H4 (cell line): ENCODE results near the gene LDLR. TPM values are rescaled to one million over a fixed set of nuclear protein-coding genes. Genes with fewer than 3 reads are reported as not detected.
"Not testable (repeated sequence)": the region's sequence is repeated elsewhere in the genome, so short reads cannot be mapped to it uniquely, and the experiment has no call there.

Experiments used
- DNase-seq: peaks from one replicate; pipeline ENCODE4 v3.0.0-alpha.2; 2015; ENCODE audit warnings: low spot score
- total RNA-seq: library from RNA; depleted of rRNA; stranded (reverse); fragments of >200 nt; shearing (Covaris generic); gene quantifications from 2 replicates; pipeline ENCODE4 v1.2.3, GENCODE V29; 2014

LDLR gene
- total RNA-seq, 1 experiment from 2014 or later, result 87.2 TPM

DNA sequence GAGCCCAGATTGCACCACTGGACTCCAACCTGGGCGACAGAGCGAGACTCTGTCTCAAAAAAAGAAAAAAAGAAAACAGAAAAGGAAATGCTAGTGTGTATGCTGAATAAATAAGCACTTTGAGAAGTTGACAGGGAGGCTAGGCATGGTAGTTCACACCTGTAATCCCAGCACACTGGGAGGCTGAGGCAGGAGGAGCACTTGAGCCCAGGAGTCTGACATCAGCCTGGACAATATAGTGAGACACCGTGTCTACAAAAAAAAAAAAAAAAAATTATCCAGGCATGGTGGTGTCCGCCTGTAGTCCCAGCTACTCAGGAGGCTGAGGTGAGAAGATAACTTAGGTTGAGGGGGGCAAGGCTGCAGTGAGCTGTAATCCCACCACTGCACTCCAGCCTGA lies 19.1 kb upstream of the LDLR start:
- no peak for DNase-seq

DNA sequence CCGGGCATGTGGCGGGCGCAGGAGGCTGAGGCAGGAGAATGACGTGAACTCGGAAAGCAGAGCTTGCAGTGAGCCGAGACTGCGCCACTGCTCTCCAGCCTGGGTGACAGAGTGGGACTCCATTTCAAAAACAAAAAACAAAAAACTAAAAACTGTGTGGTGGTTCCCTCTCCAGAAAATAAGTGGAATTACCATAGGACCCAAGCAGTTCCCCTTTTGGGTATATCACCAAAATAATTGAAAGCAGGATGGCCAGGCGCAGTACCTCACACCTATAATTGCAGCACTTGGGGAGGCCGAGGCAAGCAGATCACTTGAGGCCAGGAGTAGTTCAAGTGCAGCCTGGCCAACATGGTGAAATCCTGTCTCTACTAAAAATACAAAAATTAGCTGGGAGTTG lies 15.7 kb upstream of the LDLR start:
- no peak for DNase-seq

DNA sequence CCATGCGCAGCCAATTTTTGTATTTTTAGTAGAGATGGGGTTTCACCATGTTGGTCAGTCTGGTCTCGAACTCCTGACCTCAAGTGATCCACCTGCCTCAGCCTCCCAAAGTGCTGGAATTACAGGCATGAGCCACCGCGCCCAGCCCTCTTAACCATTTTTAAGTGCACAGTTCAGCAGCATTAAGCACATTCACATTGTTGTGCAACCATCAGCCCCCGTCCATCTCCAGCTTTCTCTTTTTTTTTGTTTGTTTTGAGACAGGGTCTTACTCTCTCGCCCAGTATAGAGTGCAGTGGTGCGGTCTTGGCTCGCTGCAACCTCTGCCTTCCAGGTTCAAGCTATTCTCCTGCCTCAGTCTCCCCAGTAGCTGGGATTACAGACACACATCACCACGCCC lies 12.5 kb upstream of the LDLR start:
- not testable (repeated sequence) for DNase-seq

DNA sequence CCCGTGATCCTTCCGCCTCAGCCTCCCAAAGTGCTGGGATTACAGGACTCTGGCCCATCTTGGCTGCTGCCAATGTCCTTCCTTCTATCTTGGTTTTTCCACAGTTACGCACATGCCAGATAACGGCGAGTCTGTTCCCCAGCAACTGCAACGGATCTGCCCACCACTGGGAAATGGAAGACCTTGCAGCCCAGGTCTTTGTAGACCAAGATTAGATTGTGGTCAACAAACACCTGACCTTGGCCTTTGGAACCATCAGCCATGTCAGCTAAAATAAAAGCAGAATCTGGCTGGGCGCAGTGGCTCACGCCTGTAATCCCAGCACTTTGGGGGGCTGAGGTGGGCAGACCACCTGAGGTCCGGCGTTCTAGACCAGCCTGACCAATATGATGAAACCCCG lies 10.4 kb upstream of the LDLR start:
- no peak for DNase-seq

DNA sequence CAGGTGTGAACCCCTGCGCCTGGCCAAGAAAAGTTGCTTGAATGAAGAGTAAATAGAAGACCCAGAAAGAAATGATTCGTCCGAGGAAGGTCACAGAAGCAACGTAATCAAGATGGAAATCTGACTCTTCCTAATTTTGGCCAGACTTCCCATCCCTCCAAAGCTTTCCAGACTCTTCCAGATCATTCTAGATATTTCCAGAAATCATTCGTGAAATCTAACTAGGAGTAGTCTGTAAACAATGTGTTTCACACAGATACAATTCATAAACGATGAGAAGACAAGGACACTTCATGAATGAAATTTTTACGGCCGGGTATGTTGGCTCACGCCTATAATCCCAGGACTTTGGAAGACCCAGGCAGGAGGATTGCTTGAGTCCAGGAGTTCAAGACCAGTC lies 9.3 kb upstream of the LDLR start:
- no peak for DNase-seq

DNA sequence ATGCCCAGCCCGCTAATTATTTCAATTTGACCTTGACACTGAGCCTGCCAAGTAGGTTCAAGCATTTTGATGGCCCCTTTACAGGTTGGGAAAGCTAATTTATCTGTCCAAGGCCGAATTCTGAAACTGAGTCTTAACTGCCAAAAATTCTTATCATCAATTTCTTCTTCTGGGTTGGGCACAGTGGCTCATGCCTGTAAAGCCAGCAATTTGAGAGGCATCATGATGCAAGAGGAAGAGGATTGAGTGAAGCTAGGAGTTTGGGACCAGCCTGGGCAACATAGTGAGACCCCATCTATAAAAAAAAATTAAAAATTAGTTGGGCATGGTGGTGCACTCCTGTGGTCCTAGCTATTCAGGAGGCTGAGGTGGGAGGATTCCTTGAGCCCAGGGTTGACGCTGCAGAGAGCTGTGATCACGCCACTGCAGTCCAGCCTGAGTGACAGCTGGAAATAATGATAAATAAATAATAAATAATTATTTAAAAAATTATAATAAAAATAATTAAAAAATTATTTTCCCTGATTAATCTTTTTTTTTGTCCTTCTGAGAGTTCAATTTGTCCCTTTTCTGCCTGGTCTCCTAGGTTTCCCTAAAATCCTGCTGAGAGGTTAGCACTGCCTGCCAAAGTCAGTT lies 1.3 kb upstream of the LDLR start:
- no peak for DNase-seq

DNA sequence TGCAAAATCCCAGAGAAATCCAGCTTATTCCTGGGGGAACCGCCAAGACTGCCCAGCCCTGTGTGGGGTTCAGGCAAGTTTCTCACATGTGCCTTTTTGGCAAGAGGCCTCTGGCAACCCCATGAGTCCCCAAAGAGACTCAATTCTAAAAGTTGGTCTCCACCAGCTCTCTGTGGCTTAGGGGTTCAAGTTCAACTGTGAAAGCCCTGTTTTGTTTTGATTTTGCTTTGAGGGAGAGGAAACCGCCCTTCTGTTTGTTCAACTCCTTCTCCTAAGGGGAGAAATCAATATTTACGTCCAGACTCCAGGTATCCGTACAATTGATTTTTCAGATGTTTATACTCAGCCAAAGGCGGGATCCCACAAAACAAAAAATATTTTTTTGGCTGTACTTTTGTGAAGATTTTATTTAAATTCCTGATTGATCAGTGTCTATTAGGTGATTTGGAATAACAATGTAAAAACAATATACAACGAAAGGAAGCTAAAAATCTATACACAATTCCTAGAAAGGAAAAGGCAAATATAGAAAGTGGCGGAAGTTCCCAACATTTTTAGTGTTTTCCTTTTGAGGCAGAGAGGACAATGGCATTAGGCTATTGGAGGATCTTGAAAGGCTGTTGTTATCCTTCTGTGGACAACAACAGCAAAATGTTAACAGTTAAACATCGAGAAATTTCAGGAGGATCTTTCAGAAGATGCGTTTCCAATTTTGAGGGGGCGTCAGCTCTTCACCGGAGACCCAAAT lies 583 bp upstream of the LDLR start:
- no peak for DNase-seq

DNA sequence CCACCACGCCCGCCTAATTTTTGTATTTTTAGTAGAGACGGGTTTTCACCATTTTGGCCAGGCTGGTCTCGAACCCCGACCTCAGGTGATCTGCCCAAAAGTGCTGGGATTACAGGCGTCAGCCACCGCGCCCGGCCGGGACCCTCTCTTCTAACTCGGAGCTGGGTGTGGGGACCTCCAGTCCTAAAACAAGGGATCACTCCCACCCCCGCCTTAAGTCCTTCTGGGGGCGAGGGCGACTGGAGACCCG lies 676 bp downstream of the LDLR start:
- DNase-seq, result not testable (repeated sequence)

DNA sequence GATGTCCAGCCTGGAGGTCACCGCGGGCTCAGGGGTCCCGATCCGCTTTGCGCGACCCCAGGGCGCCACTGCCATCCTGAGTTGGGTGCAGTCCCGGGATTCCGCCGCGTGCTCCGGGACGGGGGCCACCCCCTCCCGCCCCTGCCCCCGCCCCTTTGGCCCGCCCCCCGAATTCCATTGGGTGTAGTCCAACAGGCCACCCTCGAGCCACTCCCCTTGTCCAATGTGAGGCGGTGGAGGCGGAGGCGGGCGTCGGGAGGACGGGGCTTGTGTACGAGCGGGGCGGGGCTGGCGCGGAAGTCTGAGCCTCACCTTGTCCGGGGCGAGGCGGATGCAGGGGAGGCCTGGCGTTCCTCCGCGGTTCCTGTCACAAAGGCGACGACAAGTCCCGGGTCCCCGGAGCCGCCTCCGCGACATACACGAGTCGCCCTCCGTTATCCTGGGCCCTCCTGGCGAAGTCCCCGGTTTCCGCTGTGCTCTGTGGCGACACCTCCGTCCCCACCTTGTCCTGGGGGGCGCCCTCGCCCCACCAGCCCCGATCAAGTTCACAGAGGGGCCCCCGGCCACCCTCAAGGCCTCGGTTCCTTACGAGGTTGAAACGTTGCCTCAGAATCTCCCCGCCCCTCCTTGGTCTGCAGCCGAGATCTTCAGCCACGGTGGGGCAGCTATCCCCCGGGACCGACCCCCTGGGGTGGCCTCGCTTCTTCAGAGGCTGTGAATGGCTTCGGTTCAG lies 1.2 kb downstream of the LDLR start:
- DNase-seq, result peak; percentile 95

DNA sequence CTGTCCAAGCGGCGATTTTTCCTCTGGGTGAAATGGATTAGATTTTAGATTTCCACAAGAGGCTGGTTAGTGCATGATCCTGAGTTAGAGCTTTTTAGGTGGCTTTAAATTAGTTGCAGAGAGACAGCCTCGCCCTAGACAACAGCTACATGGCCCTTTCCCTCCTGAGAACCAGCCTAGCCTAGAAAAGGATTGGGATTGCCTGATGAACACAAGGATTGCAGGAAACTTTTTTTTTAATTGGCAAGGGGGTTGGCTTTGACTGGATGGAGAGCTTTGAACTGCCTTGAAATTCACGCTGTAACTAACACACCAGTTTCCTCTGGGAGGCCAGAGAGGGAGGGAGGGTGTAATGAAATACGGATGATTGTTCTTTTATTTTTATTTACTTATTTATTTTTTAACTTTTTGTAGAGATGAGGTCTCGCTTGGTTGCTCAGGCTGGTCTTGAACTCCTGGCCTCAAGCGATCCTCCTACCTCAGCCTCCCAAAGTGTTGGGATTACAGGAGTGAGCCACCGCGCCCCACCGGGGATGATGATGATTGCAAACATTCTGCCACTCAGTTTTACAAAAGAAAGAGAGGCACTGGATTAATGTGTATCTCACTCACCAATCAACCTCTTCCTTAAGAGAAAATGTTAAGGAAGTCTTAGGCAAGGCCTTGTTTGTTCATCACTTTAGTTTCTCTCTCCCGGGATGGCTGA lies 1.9 kb downstream of the LDLR start:
- DNase-seq, result no peak

DNA sequence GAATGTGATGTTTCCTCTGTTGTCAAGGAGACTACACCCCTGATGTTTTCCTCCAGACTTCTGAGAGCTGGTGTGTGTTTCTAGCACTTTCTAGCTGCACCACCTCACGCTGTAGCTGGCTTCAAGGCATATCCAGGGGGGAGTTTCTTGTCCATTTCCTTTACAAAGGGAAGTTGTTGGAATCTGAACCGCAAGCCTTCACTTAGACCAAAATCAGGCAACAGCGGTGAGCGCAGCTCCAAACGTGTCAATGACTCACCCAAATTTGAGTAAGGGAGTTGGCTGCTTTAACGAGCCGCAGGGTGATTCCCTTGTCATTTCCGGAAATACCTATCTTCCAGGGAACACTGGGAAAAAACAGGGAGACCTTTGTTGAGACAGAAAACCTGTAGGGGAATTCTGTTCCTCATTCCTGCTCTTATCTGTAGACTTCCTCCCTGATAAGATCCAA lies 2.5 kb downstream of the LDLR start:
- DNase-seq, result peak; percentile 89

DNA sequence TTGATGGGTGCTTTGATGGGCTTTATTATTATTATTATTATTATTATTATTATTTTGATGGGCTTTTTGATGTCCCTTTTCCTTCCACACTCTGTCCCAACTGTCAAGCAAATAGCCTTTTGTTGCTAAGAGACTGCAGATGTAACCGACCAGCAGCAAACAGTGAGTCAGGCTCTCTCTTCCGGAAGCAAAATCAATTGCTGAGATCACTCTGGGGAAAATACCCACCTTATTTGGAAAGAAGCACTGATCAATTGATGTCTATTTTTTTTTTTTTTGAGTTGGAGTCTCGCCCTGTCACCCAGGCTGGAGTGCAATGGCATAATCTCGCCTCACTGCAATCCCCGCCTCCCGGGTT lies 2.9 kb downstream of the LDLR start:
- DNase-seq, result no peak

DNA sequence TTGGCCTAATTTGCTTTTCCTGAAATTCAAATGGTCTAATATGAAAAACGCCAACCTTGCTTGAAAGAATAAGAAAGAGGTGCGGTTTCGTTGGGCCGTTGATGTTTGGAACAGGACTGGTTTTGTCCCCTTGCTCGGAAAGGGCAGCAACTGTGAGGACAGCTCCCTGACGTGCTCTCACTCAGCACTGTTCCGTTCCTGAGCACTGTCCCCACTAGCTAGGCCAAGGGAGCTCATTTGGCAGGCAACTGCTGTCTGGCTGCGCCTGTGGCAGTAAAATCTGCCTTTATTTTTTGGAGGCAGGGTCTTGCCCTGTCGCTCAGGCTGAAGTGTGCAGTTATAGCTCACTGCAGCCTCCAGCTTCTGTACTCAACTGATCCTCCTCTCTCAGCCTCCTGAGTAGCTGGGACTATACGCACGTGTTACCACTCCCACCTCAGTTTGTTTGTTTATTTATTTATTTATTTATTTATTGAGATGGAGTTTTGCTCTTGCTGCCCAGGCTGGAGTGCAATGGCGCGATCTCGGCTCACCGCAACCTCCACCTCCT lies 4.5 kb downstream of the LDLR start:
- no peak for DNase-seq

DNA sequence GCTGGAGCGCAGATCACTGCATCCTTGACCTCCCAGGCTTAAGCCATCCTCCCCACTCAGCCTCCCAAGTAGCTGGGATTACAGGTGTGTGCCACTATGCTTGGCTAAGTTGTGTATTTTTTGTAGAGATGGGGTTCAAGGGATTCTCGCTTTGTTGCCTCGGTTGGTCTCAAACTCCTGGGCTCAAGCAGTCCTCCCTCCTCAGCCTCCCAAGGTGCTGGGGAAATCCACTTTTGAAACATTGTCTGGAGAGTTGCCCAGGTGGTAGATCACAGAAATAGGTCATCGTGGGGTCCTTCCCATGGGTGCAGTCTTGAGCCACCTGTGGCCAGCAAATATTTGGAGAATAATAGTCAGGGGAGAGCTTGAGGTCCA lies 5.2 kb downstream of the LDLR start:
- no peak for DNase-seq

DNA sequence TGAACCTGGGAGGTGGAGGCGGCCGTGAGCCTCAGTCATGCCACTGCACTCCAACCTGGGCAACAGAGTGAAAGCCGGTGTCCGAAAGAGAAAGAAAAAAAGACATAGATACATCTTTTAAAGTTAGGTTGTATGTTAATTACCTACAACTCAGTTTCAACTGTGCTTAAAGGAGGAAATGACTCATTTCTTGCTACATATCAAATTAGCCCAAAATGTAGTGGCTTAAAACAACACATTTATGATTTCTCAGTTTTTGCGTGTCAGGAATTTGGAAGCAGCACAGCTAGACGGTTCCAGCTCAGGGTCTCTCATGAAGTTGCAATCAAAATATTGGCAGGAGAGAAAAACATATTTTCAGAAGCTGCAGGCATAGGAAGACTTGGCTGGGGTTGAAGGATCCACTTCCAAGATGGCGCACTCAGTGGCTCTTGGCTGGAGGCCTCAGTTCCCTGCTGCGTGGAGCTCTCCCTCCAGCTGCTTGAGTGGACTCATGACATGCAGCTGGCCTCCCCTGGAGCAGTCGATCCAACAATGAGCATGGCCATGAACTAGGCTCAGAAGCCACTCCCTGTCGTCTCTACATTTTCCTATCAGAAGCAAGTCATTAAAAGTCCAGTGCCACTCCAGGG lies 7.1 kb downstream of the LDLR start:
- peak; percentile 50 for DNase-seq

DNA sequence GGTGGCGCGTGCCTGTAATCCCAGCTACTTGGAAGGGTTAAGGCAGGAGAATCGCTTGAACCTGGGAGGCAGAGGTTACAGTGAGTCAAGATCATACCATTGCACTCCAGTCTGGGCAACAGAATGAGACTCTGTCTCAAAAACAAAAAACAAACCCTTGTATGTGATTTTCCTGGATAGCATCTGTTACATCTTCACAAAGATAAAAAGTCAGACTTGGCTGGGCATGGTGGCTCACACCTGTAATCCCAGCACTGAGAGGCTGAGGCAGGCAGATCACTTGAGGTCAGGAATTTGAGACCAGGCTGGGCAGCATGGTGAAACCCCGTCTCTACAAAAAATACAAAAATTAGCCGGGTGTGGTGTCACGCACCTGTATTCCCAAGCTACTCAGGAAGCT lies 8.1 kb downstream of the LDLR start:
- not testable (repeated sequence) for DNase-seq

DNA sequence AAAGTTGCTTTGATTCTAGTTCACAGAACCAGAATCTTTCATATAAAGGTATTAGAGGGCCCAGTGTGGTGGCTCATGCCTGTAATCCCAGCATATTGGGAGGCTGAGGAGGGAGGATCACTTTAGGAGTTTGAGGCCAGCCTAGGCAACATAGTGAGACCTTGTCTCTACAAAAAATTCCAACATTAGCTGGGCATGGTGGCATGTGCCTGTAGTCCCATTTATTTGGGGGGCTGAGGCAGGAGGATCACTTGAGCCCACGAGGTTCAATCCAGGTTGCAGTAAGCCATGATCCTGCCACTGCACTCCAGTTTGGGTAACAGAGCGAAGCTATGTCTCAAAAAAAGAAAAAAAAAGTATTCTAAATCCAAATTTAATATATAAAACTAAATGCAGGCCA lies 9.1 kb downstream of the LDLR start:
- no peak for DNase-seq

DNA sequence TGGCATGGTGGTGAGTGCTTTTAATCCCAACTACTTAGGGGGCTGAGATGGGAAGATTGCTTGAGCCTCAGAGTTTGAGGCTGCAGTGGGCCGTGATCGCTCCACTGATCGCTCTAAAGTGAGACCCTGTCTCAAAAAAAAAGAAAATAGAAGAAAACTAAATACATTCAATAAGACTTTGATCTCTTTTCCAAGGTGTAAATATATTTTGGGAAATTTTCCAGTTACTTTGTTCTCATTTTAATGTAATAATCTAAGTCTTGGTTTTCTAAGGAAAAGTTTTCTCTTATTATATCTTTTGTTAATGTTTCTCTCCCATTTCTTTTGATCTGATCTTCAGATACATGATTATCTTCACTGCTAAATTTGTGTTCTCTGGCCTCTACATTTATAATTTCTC lies 9.6 kb downstream of the LDLR start:
- DNase-seq, result no peak

DNA sequence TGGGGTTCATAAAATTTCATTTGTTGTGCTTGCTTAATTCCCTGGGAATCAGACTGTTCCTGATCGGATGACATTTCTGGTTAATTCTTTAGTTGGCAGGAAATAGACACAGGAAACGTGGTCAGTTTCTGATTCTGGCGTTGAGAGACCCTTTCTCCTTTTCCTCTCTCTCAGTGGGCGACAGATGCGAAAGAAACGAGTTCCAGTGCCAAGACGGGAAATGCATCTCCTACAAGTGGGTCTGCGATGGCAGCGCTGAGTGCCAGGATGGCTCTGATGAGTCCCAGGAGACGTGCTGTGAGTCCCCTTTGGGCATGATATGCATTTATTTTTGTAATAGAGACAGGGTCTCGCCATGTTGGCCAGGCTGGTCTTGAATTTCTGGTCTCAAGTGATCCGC lies 10.8 kb downstream of the LDLR start:
- DNase-seq, result no peak

DNA sequence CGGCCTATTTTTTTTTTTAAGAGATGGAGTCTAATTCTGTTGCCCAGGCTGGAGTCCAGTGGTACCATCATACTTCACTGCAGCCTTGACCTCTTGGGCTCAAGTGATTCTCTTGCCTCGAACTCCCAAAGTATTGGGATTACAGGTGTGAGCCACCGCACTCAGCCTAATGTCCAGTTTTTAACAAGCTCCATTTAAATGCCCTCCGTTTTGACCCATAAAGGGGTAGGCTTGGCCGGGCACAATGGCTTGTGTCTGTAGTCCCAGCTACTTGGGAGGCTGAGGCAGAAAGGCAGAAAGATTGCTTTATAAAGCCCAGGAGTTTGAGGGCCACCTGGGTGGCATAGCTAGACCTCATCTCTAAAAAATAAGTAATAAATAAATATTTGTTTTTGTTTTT lies 11.8 kb downstream of the LDLR start:
- DNase-seq, result no peak

DNA sequence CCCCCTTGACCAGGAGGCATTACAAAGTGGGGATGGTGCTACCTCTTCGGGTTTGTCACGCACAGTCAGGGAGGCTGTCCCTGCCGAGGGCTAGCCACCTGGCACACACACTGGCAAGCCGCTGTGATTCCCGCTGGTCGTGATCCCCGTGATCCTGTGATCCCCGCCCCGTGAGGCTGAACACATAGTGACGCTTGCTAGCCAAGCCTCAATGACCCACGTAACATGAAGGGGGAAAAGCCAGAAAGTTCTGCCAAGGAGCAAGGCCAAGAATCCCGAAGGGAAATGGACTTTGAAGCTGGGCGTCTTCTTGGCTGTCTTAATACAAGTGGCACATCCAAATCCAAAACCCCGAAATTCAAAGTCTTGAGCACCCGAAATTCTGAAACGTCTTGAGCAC lies 13.7 kb downstream of the LDLR start:
- no peak for DNase-seq

DNA sequence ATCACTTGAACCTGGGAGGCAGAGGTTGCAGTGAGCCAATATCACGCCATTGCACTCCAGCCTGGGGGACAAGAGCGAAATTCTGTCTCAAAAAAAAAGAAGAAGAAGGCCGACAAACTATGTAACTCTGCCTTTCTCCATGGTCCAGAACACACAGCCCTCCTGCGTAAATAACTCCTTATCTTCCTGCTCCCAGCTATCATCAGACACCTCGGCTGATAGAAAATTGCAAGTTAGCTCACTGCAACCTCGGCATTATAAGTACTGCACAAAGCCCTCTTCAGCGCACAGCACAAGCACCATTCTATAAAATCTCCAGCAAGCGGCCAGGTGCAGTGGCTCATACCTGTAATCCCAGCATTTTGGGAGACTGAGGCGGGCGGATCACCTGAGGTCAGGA lies 14.4 kb downstream of the LDLR start:
- not testable (repeated sequence) for DNase-seq
